WTC11 (cell line): Measurements from ENCODE around the gene AMMECR1L. TPM values are rescaled to one million over a fixed set of nuclear protein-coding genes. Genes with fewer than 3 reads are reported as not detected.

Source experiments
- ATAC-seq: fragments of 200-7000 bp; cut with Tn5 transposase; 2 replicates; pipeline ENCODE4 v1.10.0; 2021; ENCODE audit warnings: mild to moderate bottlenecking, moderate library complexity
- CTCF ChIA-PET: fragments of 300-600 bp; sonication (Branson Sonifier 250); formaldehyde crosslinking; loops from one replicate; lab custom pipeline; 2021; ENCODE audit warnings: antibody characterized with exemption; lab: Charles Lee
- POLR2A ChIA-PET: fragments of 350-600 bp; sonication (Branson Sonifier 250); formaldehyde crosslinking; loops from one replicate; lab custom pipeline; 2021; ENCODE audit warnings: antibody characterized with exemption; lab: Charles Lee
- DNase-seq: peaks from one replicate; pipeline ENCODE4 v3.0.0; 2021; ENCODE audit warnings: low spot score
- H3K27ac Mint-ChIP-seq: 2 replicates; pipeline ENCODE4 v1.8.0; 2021; ENCODE audit warnings: mixed read lengths
- H3K27me3 Mint-ChIP-seq: 2 replicates; pipeline ENCODE4 v1.8.0; 2021; ENCODE audit warnings: low read depth, mild to moderate bottlenecking, moderate library complexity, mixed read lengths
- H3K36me3 Mint-ChIP-seq: 2 replicates; pipeline ENCODE4 v1.8.0; 2021; ENCODE audit warnings: mixed read lengths
- H3K4me1 Mint-ChIP-seq: 2 replicates; pipeline ENCODE4 v1.8.0; 2022; ENCODE audit warnings: mixed read lengths
- H3K4me3 Mint-ChIP-seq: 2 replicates; pipeline ENCODE4 v1.8.0; 2021; ENCODE audit warnings: mild to moderate bottlenecking, moderate library complexity, mixed read lengths
- H3K9me3 Mint-ChIP-seq: 2 replicates; pipeline ENCODE4 v1.8.0; 2021; ENCODE audit warnings: mixed read lengths
- AFF4 ChIP-seq: sonication (generic); formaldehyde crosslinking; IDR thresholded peaks from 2 replicates; pipeline ENCODE4 v1.8.1; 2023; ENCODE audit warnings: mild to moderate bottlenecking, missing genetic modification reagents, borderline replicate concordance
- AR ChIP-seq: fragments of 250-450 bp; sonication (Bioruptor Pico); IDR thresholded peaks from 2 replicates; pipeline ENCODE4 v1.9.0; 2021; ENCODE audit warnings: mild to moderate bottlenecking
- CREB1 ChIP-seq: sonication (generic); formaldehyde crosslinking; IDR thresholded peaks from 2 replicates; pipeline ENCODE4 v1.8.0; 2023; ENCODE audit warnings: mild to moderate bottlenecking, missing genetic modification reagents
- EMX1 ChIP-seq: fragments of 250-450 bp; sonication (Bioruptor Pico); IDR thresholded peaks from 2 replicates; pipeline ENCODE4 v1.8.0; 2021; ENCODE audit warnings: mild to moderate bottlenecking
- FOXK1 ChIP-seq: sonication (generic); formaldehyde crosslinking; IDR thresholded peaks from 2 replicates; pipeline ENCODE4 v1.8.0; 2022; ENCODE audit warnings: mild to moderate bottlenecking, moderate library complexity, missing genetic modification reagents
- NR1H2 ChIP-seq: sonication (generic); formaldehyde crosslinking; IDR thresholded peaks from 2 replicates; pipeline ENCODE4 v1.9.0; 2021; ENCODE audit warnings: mild to moderate bottlenecking, moderate library complexity, missing genetic modification reagents
- NR2C2 ChIP-seq: sonication (generic); formaldehyde crosslinking; IDR thresholded peaks from 2 replicates; pipeline ENCODE4 v1.8.0; 2022; ENCODE audit warnings: mild to moderate bottlenecking, missing genetic modification reagents
- PRDM15 ChIP-seq: sonication (generic); formaldehyde crosslinking; IDR thresholded peaks from 2 replicates; pipeline ENCODE4 v1.8.0; 2022; ENCODE audit warnings: missing genetic modification reagents
- SOX15 ChIP-seq: fragments of 250-450 bp; sonication (Bioruptor Pico); IDR thresholded peaks from 2 replicates; pipeline ENCODE4 v1.9.0; 2021; ENCODE audit warnings: mild to moderate bottlenecking
- ZBTB43 ChIP-seq: sonication (generic); formaldehyde crosslinking; IDR thresholded peaks from 2 replicates; pipeline ENCODE4 v1.8.1; 2023; ENCODE audit warnings: mild to moderate bottlenecking, missing genetic modification reagents
- ZNF219 ChIP-seq: sonication (generic); formaldehyde crosslinking; IDR thresholded peaks from 2 replicates; pipeline ENCODE4 v1.8.0; 2023; ENCODE audit warnings: missing genetic modification reagents, mild to moderate bottlenecking, borderline replicate concordance
- ZNF317 ChIP-seq: sonication (generic); formaldehyde crosslinking; IDR thresholded peaks from 2 replicates; pipeline ENCODE4 v1.8.1; 2023; ENCODE audit warnings: low read depth, mild to moderate bottlenecking, moderate library complexity, missing genetic modification reagents, borderline replicate concordance
- ZNF671 ChIP-seq: fragments of 250-450 bp; sonication (Bioruptor Pico); IDR thresholded peaks from 2 replicates; pipeline ENCODE4 v1.8.0; 2021; ENCODE audit warnings: mild to moderate bottlenecking
- total RNA-seq: library from RNA; stranded (reverse); gene quantifications from 3 replicates; pipeline ENCODE4 v1.2.3, GENCODE V29; 2021
- TF ChIP-seq, protein P1 (sequence below): sonication (generic); formaldehyde crosslinking; conservative IDR thresholded peaks from 2 replicates; pipeline ENCODE4 v1.8.1; 2023; ENCODE audit warnings: mild to moderate bottlenecking, low read depth, missing genetic modification reagents, moderate library complexity
- TF ChIP-seq, protein P2 (sequence below): sonication (generic); formaldehyde crosslinking; IDR thresholded peaks from 2 replicates; pipeline ENCODE4 v1.8.0; 2023; ENCODE audit warnings: missing genetic modification reagents
- TF ChIP-seq, protein P3 (sequence below): sonication (generic); formaldehyde crosslinking; IDR thresholded peaks from 2 replicates; pipeline ENCODE4 v1.8.1; 2023; ENCODE audit warnings: mild to moderate bottlenecking, missing genetic modification reagents

The AMMECR1L gene
- total RNA-seq, 1 experiment from 2014 or later, result 17.9 TPM

GRCh38 chr2:127887082-127887775 lies 1.5 kb upstream of the AMMECR1L start:
- ChIA-PET CTCF (no interaction called here), POLR2A (no interaction called here)
- H3K36me3 Mint-ChIP-seq, result peaks cover 17% of the 10 kb centered on the region
- H3K27me3 Mint-ChIP-seq, result no peaks in the 10 kb centered on the region
- H3K9me3 Mint-ChIP-seq, result no peaks in the 10 kb centered on the region
- no peak overlapping the region; the same call in 1 of the 2 replicates for H3K27ac Mint-ChIP-seq
- peaks cover 33% of the 10 kb centered on the region for H3K4me1 Mint-ChIP-seq
- ATAC-seq, result no peak
- TF ChIP-seq, protein P1, sequence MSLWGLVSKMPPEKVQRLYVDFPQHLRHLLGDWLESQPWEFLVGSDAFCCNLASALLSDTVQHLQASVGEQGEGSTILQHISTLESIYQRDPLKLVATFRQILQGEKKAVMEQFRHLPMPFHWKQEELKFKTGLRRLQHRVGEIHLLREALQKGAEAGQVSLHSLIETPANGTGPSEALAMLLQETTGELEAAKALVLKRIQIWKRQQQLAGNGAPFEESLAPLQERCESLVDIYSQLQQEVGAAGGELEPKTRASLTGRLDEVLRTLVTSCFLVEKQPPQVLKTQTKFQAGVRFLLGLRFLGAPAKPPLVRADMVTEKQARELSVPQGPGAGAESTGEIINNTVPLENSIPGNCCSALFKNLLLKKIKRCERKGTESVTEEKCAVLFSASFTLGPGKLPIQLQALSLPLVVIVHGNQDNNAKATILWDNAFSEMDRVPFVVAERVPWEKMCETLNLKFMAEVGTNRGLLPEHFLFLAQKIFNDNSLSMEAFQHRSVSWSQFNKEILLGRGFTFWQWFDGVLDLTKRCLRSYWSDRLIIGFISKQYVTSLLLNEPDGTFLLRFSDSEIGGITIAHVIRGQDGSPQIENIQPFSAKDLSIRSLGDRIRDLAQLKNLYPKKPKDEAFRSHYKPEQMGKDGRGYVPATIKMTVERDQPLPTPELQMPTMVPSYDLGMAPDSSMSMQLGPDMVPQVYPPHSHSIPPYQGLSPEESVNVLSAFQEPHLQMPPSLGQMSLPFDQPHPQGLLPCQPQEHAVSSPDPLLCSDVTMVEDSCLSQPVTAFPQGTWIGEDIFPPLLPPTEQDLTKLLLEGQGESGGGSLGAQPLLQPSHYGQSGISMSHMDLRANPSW (CRISPR knock-in tag), result no peak
- no peak for TF ChIP-seq AR (CRISPR knock-in tag)
- no peak for TF ChIP-seq FOXK1 (CRISPR knock-in tag)
- TF ChIP-seq CREB1 (CRISPR knock-in tag), result no peak
- TF ChIP-seq SOX15 (CRISPR knock-in tag), result no peak
- no peak for TF ChIP-seq ZNF219 (CRISPR knock-in tag)
- TF ChIP-seq, protein P2, sequence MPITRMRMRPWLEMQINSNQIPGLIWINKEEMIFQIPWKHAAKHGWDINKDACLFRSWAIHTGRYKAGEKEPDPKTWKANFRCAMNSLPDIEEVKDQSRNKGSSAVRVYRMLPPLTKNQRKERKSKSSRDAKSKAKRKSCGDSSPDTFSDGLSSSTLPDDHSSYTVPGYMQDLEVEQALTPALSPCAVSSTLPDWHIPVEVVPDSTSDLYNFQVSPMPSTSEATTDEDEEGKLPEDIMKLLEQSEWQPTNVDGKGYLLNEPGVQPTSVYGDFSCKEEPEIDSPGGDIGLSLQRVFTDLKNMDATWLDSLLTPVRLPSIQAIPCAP (CRISPR knock-in tag), result no peak
- no peak for TF ChIP-seq ZNF671
- TF ChIP-seq EMX1, result no peak
- TF ChIP-seq, protein P3, sequence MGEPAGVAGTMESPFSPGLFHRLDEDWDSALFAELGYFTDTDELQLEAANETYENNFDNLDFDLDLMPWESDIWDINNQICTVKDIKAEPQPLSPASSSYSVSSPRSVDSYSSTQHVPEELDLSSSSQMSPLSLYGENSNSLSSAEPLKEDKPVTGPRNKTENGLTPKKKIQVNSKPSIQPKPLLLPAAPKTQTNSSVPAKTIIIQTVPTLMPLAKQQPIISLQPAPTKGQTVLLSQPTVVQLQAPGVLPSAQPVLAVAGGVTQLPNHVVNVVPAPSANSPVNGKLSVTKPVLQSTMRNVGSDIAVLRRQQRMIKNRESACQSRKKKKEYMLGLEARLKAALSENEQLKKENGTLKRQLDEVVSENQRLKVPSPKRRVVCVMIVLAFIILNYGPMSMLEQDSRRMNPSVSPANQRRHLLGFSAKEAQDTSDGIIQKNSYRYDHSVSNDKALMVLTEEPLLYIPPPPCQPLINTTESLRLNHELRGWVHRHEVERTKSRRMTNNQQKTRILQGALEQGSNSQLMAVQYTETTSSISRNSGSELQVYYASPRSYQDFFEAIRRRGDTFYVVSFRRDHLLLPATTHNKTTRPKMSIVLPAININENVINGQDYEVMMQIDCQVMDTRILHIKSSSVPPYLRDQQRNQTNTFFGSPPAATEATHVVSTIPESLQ (CRISPR knock-in tag), result no peak
- no peak for TF ChIP-seq AFF4 (CRISPR knock-in tag)
- TF ChIP-seq ZBTB43 (CRISPR knock-in tag), result no peak
- no peak for TF ChIP-seq NR2C2 (CRISPR knock-in tag)
- no peak for TF ChIP-seq PRDM15 (CRISPR knock-in tag)
- TF ChIP-seq NR1H2 (CRISPR knock-in tag), result no peak
- TF ChIP-seq ZNF317 (CRISPR knock-in tag), result no peak
- DNase-seq, result no peak
- peak overlapping the region; percentile 72 for H3K4me3 Mint-ChIP-seq
